IMR-90 (cell line): ENCODE data around the gene PALLD. TPM values are rescaled to one million over a fixed set of nuclear protein-coding genes. Genes with fewer than 3 reads are reported as not detected.
A peak's percentile ranks its signal among the peaks of the same experiment; 100 is the strongest.

Experiments used
- ATAC-seq: fragments of 200-7000 bp; cut with Tn5 transposase; 2 replicates; pipeline ENCODE4 v1.9.1; 2020; ENCODE audit warnings: low read depth, mild to moderate bottlenecking, moderate library complexity
- BruUV-seq: library from RNA; stranded (reverse); fragments of 400-500 nt; replicated peaks from 2 replicates; lab custom pipeline; 2021; lab: Mats Ljungman, UMichigan
- CTCF ChIA-PET: fragments of 300-600 bp; formaldehyde crosslinking; extraction: SDS; loops from one replicate; lab custom pipeline; 2021; ENCODE audit warnings: antibody characterized with exemption; lab: Yijun Ruan, JAX
- POLR2A ChIA-PET: fragments of 300-600 bp; sonication (Branson Sonifier 250); formaldehyde crosslinking; loops from one replicate; lab custom pipeline; 2022; ENCODE audit warnings: antibody characterized with exemption; ENCODE audit not compliant: unreplicated experiment; lab: Charles Lee
- DNase-seq: peaks from one replicate; pipeline ENCODE4 v3.0.0; 2013
- H2AFZ ChIP-seq: replicated peaks from 2 replicates; pipeline ENCODE3; 2013; ENCODE audit warnings: low read length, mild to moderate bottlenecking; ENCODE audit not compliant: poor library complexity
- H2AK5ac ChIP-seq: 2 replicates; pipeline ENCODE4 v1.6.1; 2013; ENCODE audit warnings: low read depth, low read length, inconsistent platforms
- H2AK9ac ChIP-seq: replicated peaks from 2 replicates; pipeline ENCODE3; 2013; ENCODE audit warnings: mild to moderate bottlenecking, low read depth, low read length, moderate library complexity; ENCODE audit not compliant: poor library complexity
- H2BK120ac ChIP-seq: 2 replicates; pipeline ENCODE4 v1.6.1; 2013; ENCODE audit warnings: low read depth, low read length, inconsistent platforms
- H2BK15ac ChIP-seq: 3 replicates; pipeline ENCODE4 v1.6.1; 2013; ENCODE audit warnings: low read depth, low read length, inconsistent platforms
- H2BK20ac ChIP-seq: 2 replicates; pipeline ENCODE4 v1.6.1; 2013; ENCODE audit warnings: low read depth, mild to moderate bottlenecking, inconsistent platforms, low read length, moderate library complexity
- H2BK5ac ChIP-seq: 2 replicates; pipeline ENCODE4 v1.6.1; 2013; ENCODE audit warnings: mild to moderate bottlenecking, low read depth, low read length, inconsistent platforms; ENCODE audit not compliant: poor library complexity, severe bottlenecking
- H3K14ac ChIP-seq: replicated peaks from 2 replicates; pipeline ENCODE4 v1.6.1; 2013; ENCODE audit warnings: low read depth, low read length, inconsistent platforms
- H3K18ac ChIP-seq: 2 replicates; pipeline ENCODE4 v1.6.1; 2013; ENCODE audit warnings: low read depth, low read length, control low read depth
- H3K23ac ChIP-seq: 2 replicates; pipeline ENCODE4 v1.6.1; 2013; ENCODE audit warnings: low read depth, low read length, inconsistent platforms
- H3K27ac ChIP-seq: 2 replicates; pipeline ENCODE4 v1.5.1; 2013; ENCODE audit warnings: mild to moderate bottlenecking, control low read depth, low read length; ENCODE audit not compliant: insufficient read depth
- H3K27me3 ChIP-seq: 2 replicates; pipeline ENCODE4 v1.6.1; 2013; ENCODE audit warnings: low read length; ENCODE audit not compliant: control insufficient read depth, insufficient read depth
- H3K36me3 ChIP-seq: 2 replicates; pipeline ENCODE4 v1.6.1; 2013; ENCODE audit warnings: low read length, mixed read lengths; ENCODE audit not compliant: control insufficient read depth, insufficient read depth
- H3K4ac ChIP-seq: 2 replicates; pipeline ENCODE4 v1.6.1; 2013; ENCODE audit warnings: low read depth, low read length, inconsistent platforms
- H3K4me1 ChIP-seq: 2 replicates; pipeline ENCODE4 v1.6.1; 2013; ENCODE audit warnings: low read length, mixed read lengths; ENCODE audit not compliant: control insufficient read depth, insufficient read depth
- H3K4me2 ChIP-seq: 2 replicates; pipeline ENCODE4 v1.6.1; 2013; ENCODE audit warnings: low read depth, mild to moderate bottlenecking, control low read depth, low read length, moderate library complexity
- H3K4me3 ChIP-seq: 2 replicates; pipeline ENCODE4 v1.5.1; 2013; ENCODE audit warnings: low read depth, mild to moderate bottlenecking, control low read depth, low read length, moderate library complexity; ENCODE audit not compliant: insufficient read depth
- H3K56ac ChIP-seq: 2 replicates; pipeline ENCODE4 v1.6.1; 2013; ENCODE audit warnings: low read length, inconsistent platforms; ENCODE audit not compliant: insufficient read depth; ENCODE audit errors: extremely low read depth
- H3K79me1 ChIP-seq, 2 experiments: 2 replicates each; pipeline ENCODE4 v1.6.1; 2013; ENCODE audit warnings: low read length in 2 of 2, inconsistent platforms in 1 of 2, low read depth in 1 of 2
- H3K9ac ChIP-seq: 2 replicates; pipeline ENCODE4 v1.6.1; 2013; ENCODE audit warnings: low read depth, low read length, control low read depth
- H3K9me1 ChIP-seq: 2 replicates; pipeline ENCODE4 v1.6.1; 2013; ENCODE audit warnings: low read length, inconsistent platforms; ENCODE audit not compliant: insufficient read depth
- H3K9me3 ChIP-seq: 2 replicates; pipeline ENCODE4 v1.6.1; 2013; ENCODE audit warnings: low read length; ENCODE audit not compliant: control insufficient read depth, insufficient read depth
- H4K20me1 ChIP-seq: 2 replicates; pipeline ENCODE4 v1.6.1; 2013; ENCODE audit warnings: low read length, inconsistent platforms; ENCODE audit not compliant: insufficient read depth
- H4K5ac ChIP-seq: 2 replicates; pipeline ENCODE4 v1.6.1; 2013; ENCODE audit warnings: mild to moderate bottlenecking, low read depth, low read length, control low read depth
- H4K8ac ChIP-seq, 2 experiments: 2 replicates each; pipeline ENCODE4 v1.6.1; 2013; ENCODE audit warnings: low read depth in 2 of 2, low read length in 2 of 2, control low read depth in 1 of 2, inconsistent platforms in 1 of 2
- H4K91ac ChIP-seq: 2 replicates; pipeline ENCODE4 v1.6.1; 2013; ENCODE audit warnings: low read depth, low read length, inconsistent platforms; ENCODE audit not compliant: insufficient read depth
- CEBPB ChIP-seq: IDR thresholded peaks from 2 replicates; pipeline ENCODE4 v1.6.1; 2012; ENCODE audit warnings: low read depth, low read length, improper control_type of control experiment
- CHD1 ChIP-seq: IDR thresholded peaks from 2 replicates; pipeline ENCODE4 v1.6.1; 2012; ENCODE audit warnings: low read depth, low read length, improper control_type of control experiment
- ELK1 ChIP-seq: fragments of 150-350 bp; IDR thresholded peaks from 2 replicates; pipeline ENCODE4 v1.6.1; 2016; ENCODE audit warnings: low read depth, mild to moderate bottlenecking, low read length, moderate library complexity, borderline replicate concordance
- FOS ChIP-seq: fragments of 150-350 bp; IDR thresholded peaks from 2 replicates; pipeline ENCODE4 v1.6.1; 2016; ENCODE audit warnings: low read depth, low read length
- NFE2L2 ChIP-seq: fragments of 150-350 bp; IDR thresholded peaks from 2 replicates; pipeline ENCODE4 v1.6.1; 2016; ENCODE audit warnings: low read depth, mild to moderate bottlenecking, low read length
- RAD21 ChIP-seq: IDR thresholded peaks from 2 replicates; pipeline ENCODE4 v1.6.1; 2012; ENCODE audit warnings: low read length, improper control_type of control experiment
- RCOR1 ChIP-seq: IDR thresholded peaks from 2 replicates; pipeline ENCODE4 v1.6.1; 2012; ENCODE audit warnings: mild to moderate bottlenecking, low read length, improper control_type of control experiment; ENCODE audit not compliant: insufficient replicate concordance
- WGBS, 2 experiments: methylation state at CpG; one replicate each; pipeline versions ENCODE4 v1.1.5 to v1.1.7; 2013; ENCODE audit warnings: missing lambda C conversion rate in 2 of 2; ENCODE audit not compliant: insufficient read length in 1 of 2; ENCODE audit errors: extremely low coverage in 2 of 2; 5-methylcytosine and 5-hydroxymethylcytosine counted together
- dilution Hi-C: fragments of 300-500 bp; cut with HindIII; formaldehyde crosslinking; loops from one replicate; pipeline ENCODE4 v1.14.3; 2018; ENCODE audit warnings: low sequenced_read_pairs; ENCODE audit not compliant: unreplicated experiment
- in situ Hi-C: fragments of 300-500 bp; cut with MboI; formaldehyde crosslinking; loops from 3 replicates; pipeline ENCODE4 v1.14.3; 2019; ENCODE audit warnings: low sequenced_read_pairs, inconsistent platforms, mixed read lengths
- intact Hi-C: fragments of 100-400 bp; cut with micrococcal nuclease; formaldehyde crosslinking; loops from 2 replicates; pipeline ENCODE4 v1.10.0; 2022
- polyA plus RNA-seq, 3 experiments: library from polyadenylated mRNA; depleted of rRNA; stranded (reverse); fragments of >200 nt; gene quantifications; 2 replicates each; pipeline ENCODE4 v1.2.3, GENCODE V29; 2012; ENCODE audit warnings: low replicate concordance in 1 of 3
- total RNA-seq: library from RNA; depleted of rRNA; stranded (reverse); fragments of >200 nt; gene quantifications from 2 replicates; pipeline ENCODE4 v1.2.3, GENCODE V29; 2012
- TF ChIP-seq, protein P1 (sequence below): conservative IDR thresholded peaks from 2 replicates; pipeline ENCODE4 v1.5.1; 2012; ENCODE audit warnings: mild to moderate bottlenecking, low read depth, low read length, improper control_type of control experiment
- TF ChIP-seq, protein P2 (sequence below): fragments of 150-350 bp; IDR thresholded peaks from 2 replicates; pipeline ENCODE4 v1.6.1; 2017; ENCODE audit warnings: mild to moderate bottlenecking, antibody characterized with exemption, low read length, low read depth

Gene PALLD
- total and polyA plus RNA-seq, 2 of the 4 experiments (the other 2 are of a cell fraction), result 91.0 to 91.9 TPM

- in situ Hi-C loops (no loop called here), dilution Hi-C loops (no loop called here), intact Hi-C loops (no loop called here)
- Histone ChIP-seq H3K36me3 (peaks cover 29% of the 10 kb centered on the region), H3K27ac (peak overlapping the region; percentile 77), H3K4me1 (peaks cover 28% of the 10 kb centered on the region), H2AK9ac (peak overlapping the region; percentile 43), H2AFZ (no peak overlapping the region), H3K56ac (no peak overlapping the region), H3K4me2 (no peak overlapping the region), H3K9me1 (peaks cover 28% of the 10 kb centered on the region), H3K9ac (no peak overlapping the region), H2BK20ac (peak overlapping the region; percentile 82; the same call in 1 of the 2 replicates), H2BK5ac (peak overlapping the region; percentile 64), H4K5ac (peak overlapping the region; percentile 58; the same call in 1 of the 2 replicates), H3K79me1 (peaks cover 33 to 74% of the 10 kb centered on the region in 2 experiments), H3K27me3 (no peaks in the 10 kb centered on the region), H4K20me1 (peaks cover 42% of the 10 kb centered on the region), H2BK120ac (peak overlapping the region; percentile 86), H2AK5ac (peak overlapping the region; percentile 93), H3K23ac (peak overlapping the region; percentile 68), H3K9me3 (peaks cover 5% of the 10 kb centered on the region; the same call in 1 of the 2 replicates), H4K8ac (peak overlapping the region; percentile 82 to 84), H3K14ac (peak overlapping the region; percentile 96), H3K4me3 (no peak overlapping the region), H3K4ac (peak overlapping the region; percentile 92), H2BK15ac (peak overlapping the region; percentile 92; the same call in 1 of the 3 replicates), H3K18ac (peak overlapping the region; percentile 55), H4K91ac (peak overlapping the region; percentile 64)
- no peak for TF ChIP-seq CEBPB
- TF ChIP-seq, protein P1, sequence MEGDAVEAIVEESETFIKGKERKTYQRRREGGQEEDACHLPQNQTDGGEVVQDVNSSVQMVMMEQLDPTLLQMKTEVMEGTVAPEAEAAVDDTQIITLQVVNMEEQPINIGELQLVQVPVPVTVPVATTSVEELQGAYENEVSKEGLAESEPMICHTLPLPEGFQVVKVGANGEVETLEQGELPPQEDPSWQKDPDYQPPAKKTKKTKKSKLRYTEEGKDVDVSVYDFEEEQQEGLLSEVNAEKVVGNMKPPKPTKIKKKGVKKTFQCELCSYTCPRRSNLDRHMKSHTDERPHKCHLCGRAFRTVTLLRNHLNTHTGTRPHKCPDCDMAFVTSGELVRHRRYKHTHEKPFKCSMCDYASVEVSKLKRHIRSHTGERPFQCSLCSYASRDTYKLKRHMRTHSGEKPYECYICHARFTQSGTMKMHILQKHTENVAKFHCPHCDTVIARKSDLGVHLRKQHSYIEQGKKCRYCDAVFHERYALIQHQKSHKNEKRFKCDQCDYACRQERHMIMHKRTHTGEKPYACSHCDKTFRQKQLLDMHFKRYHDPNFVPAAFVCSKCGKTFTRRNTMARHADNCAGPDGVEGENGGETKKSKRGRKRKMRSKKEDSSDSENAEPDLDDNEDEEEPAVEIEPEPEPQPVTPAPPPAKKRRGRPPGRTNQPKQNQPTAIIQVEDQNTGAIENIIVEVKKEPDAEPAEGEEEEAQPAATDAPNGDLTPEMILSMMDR, result no peak
- TF ChIP-seq RCOR1, result no peak
- TF ChIP-seq, protein P2, sequence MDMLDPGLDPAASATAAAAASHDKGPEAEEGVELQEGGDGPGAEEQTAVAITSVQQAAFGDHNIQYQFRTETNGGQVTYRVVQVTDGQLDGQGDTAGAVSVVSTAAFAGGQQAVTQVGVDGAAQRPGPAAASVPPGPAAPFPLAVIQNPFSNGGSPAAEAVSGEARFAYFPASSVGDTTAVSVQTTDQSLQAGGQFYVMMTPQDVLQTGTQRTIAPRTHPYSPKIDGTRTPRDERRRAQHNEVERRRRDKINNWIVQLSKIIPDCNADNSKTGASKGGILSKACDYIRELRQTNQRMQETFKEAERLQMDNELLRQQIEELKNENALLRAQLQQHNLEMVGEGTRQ, result no peak
- no peak for TF ChIP-seq ELK1
- no peak for TF ChIP-seq RAD21
- no peak for TF ChIP-seq NFE2L2
- no peak for TF ChIP-seq CHD1
- no peak for TF ChIP-seq FOS
- WGBS, 2 experiments, result 100% methylated on average over 2 of the region's 7 CpGs; no CpG with 5 or more reads in 1 of the 2 experiments
- BruUV-seq, result no TSS peak
- no peak for ATAC-seq
- ChIA-PET POLR2A (interaction anchor here (0.6 to 1.9 kb wide), 2 partner anchors 10 to 153 kb away, joined by 5 to 7 read pairs; no protein-coding TSS in a partner anchor), CTCF (no interaction called here)
- DNase-seq, result no peak
Measured at GRCh38 chr4:168859100-168859499, 362.2 kb downstream of the PALLD start.
